MM.1S (cell line): ENCODE data around the gene ANXA9.
A peak's percentile ranks its signal among the peaks of the same experiment; 100 is the strongest.

ENCODE experiments used
- DNase-seq: peaks from one replicate; pipeline ENCODE4 v3.0.0-alpha.2; 2015
- H2AFZ ChIP-seq: fragments of 300-600 bp; sonication (generic); 2 replicates; pipeline ENCODE4 v1.6.0; 2016; ENCODE audit warnings: antibody characterized with exemption, low read length
- H3F3A ChIP-seq: fragments of 300-600 bp; sonication (generic); 2 replicates; pipeline ENCODE4 v1.6.1; 2016; ENCODE audit warnings: mild to moderate bottlenecking, antibody characterized with exemption, low read length, moderate library complexity, mixed read lengths; ENCODE audit not compliant: insufficient read depth
- H3K27ac ChIP-seq: fragments of 300-600 bp; sonication (generic); 2 replicates; pipeline ENCODE4 v1.5.1; 2016; ENCODE audit warnings: mild to moderate bottlenecking, low read length
- H3K27me3 ChIP-seq: fragments of 300-600 bp; sonication (generic); replicated peaks from 2 replicates; pipeline ENCODE4 v1.6.0; 2016; ENCODE audit warnings: low read length; ENCODE audit not compliant: insufficient read depth
- H3K36me3 ChIP-seq: fragments of 300-600 bp; sonication (generic); replicated peaks from 2 replicates; pipeline ENCODE4 v1.6.1; 2016; ENCODE audit warnings: mild to moderate bottlenecking, low read length, mixed read lengths; ENCODE audit not compliant: insufficient read depth
- H3K4me1 ChIP-seq: fragments of 300-600 bp; sonication (generic); 2 replicates; pipeline ENCODE4 v1.6.1; 2016; ENCODE audit warnings: low read length, mixed read lengths
- H3K4me2 ChIP-seq: fragments of 300-600 bp; sonication (generic); 2 replicates; pipeline ENCODE4 v1.6.0; 2016; ENCODE audit warnings: low read depth, low read length
- H3K4me3 ChIP-seq: fragments of 300-600 bp; sonication (generic); 2 replicates; pipeline ENCODE4 v1.5.1; 2016; ENCODE audit warnings: low read length, mixed read lengths
- H3K79me2 ChIP-seq: fragments of 300-600 bp; sonication (generic); 2 replicates; pipeline ENCODE4 v1.6.1; 2016; ENCODE audit warnings: mixed run types, low read length, mixed read lengths
- H3K9ac ChIP-seq: fragments of 300-600 bp; sonication (generic); 2 replicates; pipeline ENCODE4 v1.6.1; 2016; ENCODE audit warnings: low read length, mixed read lengths
- H3K9me2 ChIP-seq: fragments of 300-600 bp; sonication (generic); replicated peaks from 2 replicates; pipeline ENCODE4 v1.6.1; 2016; ENCODE audit warnings: mild to moderate bottlenecking, low read length, mixed read lengths; ENCODE audit not compliant: insufficient read depth
- H3K9me3 ChIP-seq: fragments of 300-600 bp; sonication (generic); replicated peaks from 2 replicates; pipeline ENCODE4 v1.6.1; 2016; ENCODE audit warnings: mild to moderate bottlenecking, low read length, mixed read lengths; ENCODE audit not compliant: insufficient read depth
- H4K20me1 ChIP-seq: fragments of 300-600 bp; sonication (generic); 2 replicates; pipeline ENCODE4 v1.6.1; 2016; ENCODE audit warnings: mild to moderate bottlenecking, low read length, moderate library complexity, mixed read lengths; ENCODE audit not compliant: insufficient read depth
- EZH2 ChIP-seq: fragments of 300-600 bp; sonication (generic); optimal IDR thresholded peaks from 2 replicates; pipeline ENCODE3; 2017; ENCODE audit warnings: low read depth, mild to moderate bottlenecking, antibody characterized with exemption, low read length, mixed read lengths
- EZH2phosphoT487 ChIP-seq: fragments of 300-600 bp; sonication (generic); IDR thresholded peaks from 2 replicates; pipeline ENCODE4 v1.6.1; 2018; ENCODE audit warnings: antibody characterized with exemption, low read length
- TF ChIP-seq, protein P1 (sequence below): fragments of 300-600 bp; sonication (generic); IDR thresholded peaks from 2 replicates; pipeline ENCODE4 v1.5.1; 2016; ENCODE audit warnings: antibody characterized with exemption, low read length, mixed read lengths

ANXA9 gene

DNA sequence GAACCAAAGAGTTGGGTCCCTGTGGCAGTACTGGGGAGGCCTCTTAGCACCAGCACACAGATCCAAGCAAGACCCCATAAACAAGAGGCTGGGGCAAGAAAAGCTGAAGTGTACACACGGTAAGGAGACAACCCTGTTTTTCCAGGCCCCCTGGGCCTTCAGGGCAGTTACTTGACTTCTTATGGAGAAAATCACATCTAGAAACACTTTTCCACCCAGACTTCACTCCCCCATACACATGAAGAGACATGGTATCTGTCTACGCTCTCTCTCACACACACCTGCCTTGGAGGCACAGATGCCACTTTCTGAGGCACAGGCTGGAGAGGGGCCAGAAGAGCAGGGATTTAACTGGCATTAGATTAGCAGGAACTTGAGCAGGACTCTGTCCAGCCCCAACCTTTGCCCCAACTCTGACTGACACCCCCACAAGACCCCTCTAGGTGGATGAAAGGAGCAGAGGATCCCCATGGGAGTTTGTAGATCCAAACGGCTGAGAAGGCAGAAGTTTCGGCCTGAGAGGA, 9.6 kb upstream of the ANXA9 start:
- Histone ChIP-seq H3K4me1 (peaks cover 26% of the 10 kb centered on the region), H3K4me2 (peak overlapping the region; percentile 86), H3K9me2 (no peaks in the 10 kb centered on the region), H4K20me1 (0 out of 2 replicates have a peak, but pooled peaks cover 6% of the 10 kb centered on the region), H3K36me3 (peaks cover 6% of the 10 kb centered on the region; the same call in 1 of the 2 replicates), H3K4me3 (peak overlapping the region; percentile 91; the same call in 1 of the 2 replicates), H3F3A (peaks cover 14% of the 10 kb centered on the region; the same call in 1 of the 2 replicates), H3K27me3 (no peaks in the 10 kb centered on the region), H3K27ac (no peak overlapping the region), H3K9me3 (no peaks in the 10 kb centered on the region), H3K9ac (peak overlapping the region; percentile 86; the same call in 1 of the 2 replicates), H3K79me2 (peaks cover 65% of the 10 kb centered on the region), H2AFZ (no peak overlapping the region)
- no peak for DNase-seq
- TF ChIP-seq, protein P1, sequence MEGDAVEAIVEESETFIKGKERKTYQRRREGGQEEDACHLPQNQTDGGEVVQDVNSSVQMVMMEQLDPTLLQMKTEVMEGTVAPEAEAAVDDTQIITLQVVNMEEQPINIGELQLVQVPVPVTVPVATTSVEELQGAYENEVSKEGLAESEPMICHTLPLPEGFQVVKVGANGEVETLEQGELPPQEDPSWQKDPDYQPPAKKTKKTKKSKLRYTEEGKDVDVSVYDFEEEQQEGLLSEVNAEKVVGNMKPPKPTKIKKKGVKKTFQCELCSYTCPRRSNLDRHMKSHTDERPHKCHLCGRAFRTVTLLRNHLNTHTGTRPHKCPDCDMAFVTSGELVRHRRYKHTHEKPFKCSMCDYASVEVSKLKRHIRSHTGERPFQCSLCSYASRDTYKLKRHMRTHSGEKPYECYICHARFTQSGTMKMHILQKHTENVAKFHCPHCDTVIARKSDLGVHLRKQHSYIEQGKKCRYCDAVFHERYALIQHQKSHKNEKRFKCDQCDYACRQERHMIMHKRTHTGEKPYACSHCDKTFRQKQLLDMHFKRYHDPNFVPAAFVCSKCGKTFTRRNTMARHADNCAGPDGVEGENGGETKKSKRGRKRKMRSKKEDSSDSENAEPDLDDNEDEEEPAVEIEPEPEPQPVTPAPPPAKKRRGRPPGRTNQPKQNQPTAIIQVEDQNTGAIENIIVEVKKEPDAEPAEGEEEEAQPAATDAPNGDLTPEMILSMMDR: no peak

DNA sequence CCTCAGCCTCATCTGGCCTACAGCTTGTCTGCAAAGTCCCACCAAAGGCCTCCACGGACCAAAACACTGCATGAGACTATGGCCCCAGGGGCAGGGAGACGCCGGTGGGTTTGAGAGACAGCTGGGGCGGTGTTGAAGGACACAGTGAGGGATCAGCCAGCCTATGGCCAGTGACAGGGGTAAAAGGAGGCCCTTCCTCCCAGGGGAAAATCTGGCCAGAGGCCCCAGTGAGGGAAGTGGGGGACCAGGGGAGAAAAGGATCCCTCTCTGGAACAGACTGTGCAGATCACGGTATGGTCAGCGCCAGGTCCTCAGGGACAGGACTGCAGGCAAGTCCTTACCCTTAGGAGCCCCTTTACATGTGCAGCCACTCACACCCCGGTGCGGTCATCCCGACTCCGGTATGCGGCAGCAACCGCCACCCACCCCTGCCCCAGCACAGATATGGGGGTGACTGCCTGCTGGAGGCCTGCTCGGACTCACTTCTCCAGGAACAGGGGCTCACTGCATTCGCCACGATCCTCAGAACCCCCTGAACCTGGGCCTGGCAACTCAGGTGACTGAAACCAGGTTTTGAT, 8.7 kb upstream of the ANXA9 start:
- Histone ChIP-seq H2AFZ (peak overlapping the region; percentile 73), H3K79me2 (peaks cover 57% of the 10 kb centered on the region), H3F3A (peaks cover 14% of the 10 kb centered on the region; the same call in 1 of the 2 replicates), H3K4me3 (peak overlapping the region; percentile 91), H3K27ac (peak overlapping the region; percentile 30; the same call in 1 of the 2 replicates), H3K9ac (peak overlapping the region; percentile 86), H3K9me2 (no peaks in the 10 kb centered on the region), H3K27me3 (no peaks in the 10 kb centered on the region), H3K4me1 (peaks cover 29% of the 10 kb centered on the region), H3K4me2 (peak overlapping the region; percentile 86), H3K9me3 (no peaks in the 10 kb centered on the region), H3K36me3 (peaks cover 3% of the 10 kb centered on the region; the same call in 1 of the 2 replicates), H4K20me1 (0 out of 2 replicates have a peak, but pooled peaks cover 6% of the 10 kb centered on the region)
- TF ChIP-seq EZH2: no peak
- TF ChIP-seq, protein P1: no peak
- TF ChIP-seq EZH2phosphoT487: no peak
- peak; percentile 40 for DNase-seq

DNA sequence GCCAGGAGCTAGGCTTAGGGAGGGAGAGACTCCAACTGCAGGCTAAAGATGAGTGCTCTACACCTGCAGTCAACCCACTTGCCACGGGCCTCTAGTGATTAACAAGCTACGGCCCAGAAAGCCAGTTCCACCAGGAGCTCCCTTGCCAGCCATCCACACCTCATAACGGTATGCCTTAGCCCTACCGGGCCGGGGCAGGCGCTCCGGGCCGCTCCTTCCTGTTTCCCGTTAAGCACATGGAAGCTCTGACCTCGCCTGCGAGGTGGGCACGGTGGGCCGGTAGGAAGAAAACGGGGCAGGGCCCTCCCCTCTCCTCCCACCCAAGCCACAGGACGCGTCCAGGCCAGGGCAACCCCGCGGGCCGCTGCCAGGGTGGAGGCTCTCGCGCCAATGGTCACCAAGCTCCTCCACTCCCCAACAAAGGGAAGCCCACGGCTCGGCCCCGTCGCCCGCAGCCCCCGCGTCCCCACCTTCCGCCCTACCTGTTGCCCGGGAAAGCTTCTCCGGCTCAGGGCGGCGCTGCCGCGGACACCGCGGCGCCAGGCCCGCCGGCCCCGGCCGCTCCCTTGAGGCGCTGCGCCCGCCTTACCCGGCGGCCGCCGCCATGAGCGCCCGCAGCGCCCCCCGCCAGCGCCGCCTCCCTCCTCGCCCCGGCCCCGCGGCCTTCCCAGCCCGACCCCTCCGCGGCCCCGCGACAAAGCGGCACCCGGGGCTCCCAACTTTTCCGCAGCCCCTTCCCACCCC, 8.1 kb upstream of the ANXA9 start:
- Histone ChIP-seq H3K4me2 (peak overlapping the region; percentile 86), H3K36me3 (no peaks in the 10 kb centered on the region), H3K9me3 (no peaks in the 10 kb centered on the region), H3F3A (peaks cover 14% of the 10 kb centered on the region; the same call in 1 of the 2 replicates), H3K4me3 (peak overlapping the region; percentile 91), H3K27me3 (no peaks in the 10 kb centered on the region), H3K27ac (peak overlapping the region; percentile 30; the same call in 1 of the 2 replicates), H4K20me1 (0 out of 2 replicates have a peak, but pooled peaks cover 6% of the 10 kb centered on the region), H3K9me2 (no peaks in the 10 kb centered on the region), H3K79me2 (peaks cover 50% of the 10 kb centered on the region), H2AFZ (peak overlapping the region; percentile 73), H3K4me1 (peaks cover 31% of the 10 kb centered on the region), H3K9ac (peak overlapping the region; percentile 86)
- peak; percentile 47 for DNase-seq
- no peak for TF ChIP-seq EZH2phosphoT487
- no peak for TF ChIP-seq EZH2
- TF ChIP-seq, protein P1: no peak
